ENCODE results near the gene RAB11FIP4. TPM values are rescaled to one million over a fixed set of nuclear protein-coding genes. Genes with fewer than 3 reads are reported as not detected.

Gene RAB11FIP4
- total and polyA plus RNA-seq, 2 donors (not counting 3 experiments of a cell fraction or from before 2014, with no cell fraction given): 0.08 to 0.38 TPM

GRCh38 chr17:31532081-31532480 lies 140.6 kb downstream of the RAB11FIP4 start:
- Histone ChIP-seq H3K9me1 (replicated peaks; ENCODE audit: control insufficient read depth, extremely low read depth, insufficient read depth, low read length) (no peaks in the 10 kb centered on the region), H3K4me1 (ENCODE audit: control insufficient read depth, extremely low read depth, insufficient read depth, low read length) (no peaks in the 10 kb centered on the region), H3K27me3 (ENCODE audit: control insufficient read depth in 2 of 2, insufficient read depth in 2 of 2, low read length in 2 of 2) (no peaks in the 10 kb centered on the region), H4K20me1 (replicated peaks; ENCODE audit: control insufficient read depth, extremely low read depth, insufficient read depth, low read length) (no peaks in the 10 kb centered on the region), H3K9ac (replicated peaks; ENCODE audit: extremely low read depth, insufficient read depth, low read length) (no peak overlapping the region), H3K4me3 (replicated peaks in 1 of 3; ENCODE audit: insufficient read depth in 1 of 3, low read depth in 1 of 3, low read length in 3 of 3) (no peak overlapping the region), H3K79me2 (ENCODE audit: control insufficient read depth, insufficient read depth, low read length) (no peaks in the 10 kb centered on the region), H3K27ac (ENCODE audit: insufficient read depth, low read depth, low read length) (no peak overlapping the region), H3K36me3 (ENCODE audit: control insufficient read depth in 2 of 2, extremely low read depth in 1 of 2, insufficient read depth in 2 of 2, low read length in 2 of 2) (no peaks in the 10 kb centered on the region), H2AFZ (ENCODE audit: low read depth, low read length) (no peak overlapping the region), H3K9me3 (replicated peaks; ENCODE audit: control insufficient read depth, insufficient read depth, low read length) (no peaks in the 10 kb centered on the region), H3K4me2 (ENCODE audit: insufficient read depth, low read length) (no peak overlapping the region)
- TF ChIP-seq JUN (IDR thresholded peaks at IDR 0.05; ENCODE audit: borderline replicate concordance, insufficient read depth, insufficient read length, low read depth): no peak
- TF ChIP-seq POLR2A (IDR thresholded peaks at IDR 0.05; ENCODE audit: low read depth, low read length): no peak
- no peak for TF ChIP-seq MYC (IDR thresholded peaks at IDR 0.05; ENCODE audit: low read depth, low read length)
- TF ChIP-seq POLR2AphosphoS5 (IDR thresholded peaks at IDR 0.05; ENCODE audit: insufficient read depth, low read depth, low read length): no peak
- no peak for TF ChIP-seq EZH2 (IDR thresholded peaks at IDR 0.05; ENCODE audit: borderline replicate concordance, low read depth, low read length, severe bottlenecking)
- FAIRE-seq: no peak
- BruUV-seq (replicated peaks): no TSS peak
- intact Hi-C loops (cut with micrococcal nuclease): loop anchor here (2.0 kb wide), 1 partner anchor 311 kb away; no protein-coding TSS in a partner anchor
- dilution Hi-C loops (cut with MboI; ENCODE audit: extremely low pct_ligation_motif_present, low sequenced_read_pairs): no loop called here
- DNase-seq (ENCODE audit: low read depth, low spot score): no peak
- ChIA-PET CTCF (interaction anchor here (0.9 to 2.1 kb wide), 3 partner anchors 18 to 311 kb away, joined by 3 to 6 read pairs (median 3); no protein-coding TSS in a partner anchor), POLR2A (no interaction called here)

- BruUV-seq (replicated peaks): no TSS peak
- FAIRE-seq (no peak), DNase-seq (ENCODE audit: low read depth, low spot score) (no peak)
- H2AFZ ChIP-seq (ENCODE audit: low read depth, low read length): no peak overlapping the region
- H4K20me1 ChIP-seq (replicated peaks; ENCODE audit: control insufficient read depth, extremely low read depth, insufficient read depth, low read length): no peaks in the 10 kb centered on the region
- H3K9me3 ChIP-seq (replicated peaks; ENCODE audit: control insufficient read depth, insufficient read depth, low read length): no peaks in the 10 kb centered on the region
- H3K27ac ChIP-seq (ENCODE audit: insufficient read depth, low read depth, low read length): no peak overlapping the region
- H3K9me1 ChIP-seq (replicated peaks; ENCODE audit: control insufficient read depth, extremely low read depth, insufficient read depth, low read length): no peaks in the 10 kb centered on the region
- H3K79me2 ChIP-seq (ENCODE audit: control insufficient read depth, insufficient read depth, low read length): no peaks in the 10 kb centered on the region
- intact Hi-C loops (cut with micrococcal nuclease): loop anchor here (2.0 kb wide), 1 partner anchor 310 kb away; no protein-coding TSS in a partner anchor
- CTCF ChIA-PET: interaction anchor here (0.9 to 2.1 kb wide), 3 partner anchors 19 to 310 kb away, joined by 3 to 6 read pairs (median 3); no protein-coding TSS in a partner anchor
- dilution Hi-C loops (cut with MboI; ENCODE audit: extremely low pct_ligation_motif_present, low sequenced_read_pairs): no loop called here
- H3K4me3 ChIP-seq (replicated peaks in 1 of 3; ENCODE audit: insufficient read depth in 1 of 3, low read depth in 1 of 3, low read length in 3 of 3): no peak overlapping the region
- no peak for TF ChIP-seq EZH2 (IDR thresholded peaks at IDR 0.05; ENCODE audit: borderline replicate concordance, low read depth, low read length, severe bottlenecking)
- TF ChIP-seq MAX (IDR thresholded peaks at IDR 0.05; ENCODE audit: insufficient read depth, insufficient read length): no peak
- TF ChIP-seq CTCF (IDR thresholded peaks at IDR 0.05; ENCODE audit: extremely low read depth in 1 of 2, insufficient read depth in 1 of 2, low read depth in 1 of 2, low read length in 2 of 2): no peak
- no peak for TF ChIP-seq JUN (IDR thresholded peaks at IDR 0.05; ENCODE audit: borderline replicate concordance, insufficient read depth, insufficient read length, low read depth)
- no peak for TF ChIP-seq MYC (IDR thresholded peaks at IDR 0.05; ENCODE audit: low read depth, low read length)
- TF ChIP-seq GATA2 (IDR thresholded peaks at IDR 0.05; ENCODE audit: insufficient read depth, insufficient read length, low read depth, low read length): no peak
- no peak for TF ChIP-seq POLR2A (IDR thresholded peaks at IDR 0.05; ENCODE audit: low read depth, low read length)
- no peak for TF ChIP-seq POLR2AphosphoS5 (IDR thresholded peaks at IDR 0.05; ENCODE audit: insufficient read depth, low read depth, low read length)
- TF ChIP-seq FOS (IDR thresholded peaks at IDR 0.05; ENCODE audit: borderline replicate concordance, insufficient read depth, low read length): no peak
- H3K4me2 ChIP-seq (ENCODE audit: insufficient read depth, low read length): no peak overlapping the region
- no peaks in the 10 kb centered on the region for H3K27me3 ChIP-seq (ENCODE audit: control insufficient read depth in 2 of 2, insufficient read depth in 2 of 2, low read length in 2 of 2)
- no peak overlapping the region for H3K9ac ChIP-seq (replicated peaks; ENCODE audit: extremely low read depth, insufficient read depth, low read length)
- H3K36me3 ChIP-seq (ENCODE audit: control insufficient read depth in 2 of 2, extremely low read depth in 1 of 2, insufficient read depth in 2 of 2, low read length in 2 of 2): no peaks in the 10 kb centered on the region
- H3K4me1 ChIP-seq (ENCODE audit: control insufficient read depth, extremely low read depth, insufficient read depth, low read length): no peaks in the 10 kb centered on the region
- POLR2A ChIA-PET: no interaction called here
Observed at GRCh38 chr17:31532526-31532925, 141.1 kb downstream of the RAB11FIP4 start.
